Uterus (tissue), 4 donors: ENCODE measurements around the gene LCMT1. TPM values are rescaled to one million over a fixed set of nuclear protein-coding genes. Genes with fewer than 3 reads are reported as not detected.
A peak's percentile ranks its signal among the peaks of the same experiment; 100 is the strongest.

Experiments
- DNase-seq, 2 donors: peaks; one replicate each; pipeline ENCODE4 v3.0.0-alpha.2; 2019 to 2020
- H3K27ac ChIP-seq, 2 donors: fragments of 200-600 bp; sonication (generic); 1 replicate in 1 of 2; 2 replicates in 1 of 2; pipeline ENCODE4 v1.5.1; 2016 to 2018
- H3K27me3 ChIP-seq, 2 donors: fragments of 200-600 bp; sonication (generic); one replicate each; pipeline ENCODE4 v1.5.1; 2018 to 2019; ENCODE audit warnings: control low read depth in 1 of 2
- H3K36me3 ChIP-seq, 2 donors: fragments of 200-600 bp; sonication (generic); one replicate each; pipeline ENCODE4 v1.5.1; 2019; ENCODE audit warnings: control low read depth in 1 of 2
- H3K4me1 ChIP-seq, 2 donors: fragments of 200-600 bp; sonication (generic); one replicate each; pipeline ENCODE4 v1.5.1; 2018 to 2019; ENCODE audit warnings: control low read depth in 1 of 2
- H3K4me3 ChIP-seq, 2 donors: fragments of 200-600 bp; sonication (generic); 1 replicate in 1 of 2; 2 replicates in 1 of 2; pipeline ENCODE4 v1.5.1; 2018 to 2019; ENCODE audit warnings: mild to moderate bottlenecking in 1 of 2
- H3K9me3 ChIP-seq, 2 donors: fragments of 200-600 bp; sonication (generic); one replicate each; pipeline ENCODE4 v1.5.1; 2019; ENCODE audit warnings: control low read depth in 1 of 2
- CTCF ChIP-seq, 4 experiments: fragments of 200-600 bp in 2 of 4; fragments of 450-650 bp in 2 of 4; sonication (generic) in 2 of 4; IDR thresholded peaks; one replicate each; pipeline ENCODE4 v1.5.1; 2016 to 2019; ENCODE audit warnings: antibody characterized with exemption in 4 of 4, mild to moderate bottlenecking in 2 of 4, moderate library complexity in 1 of 4
- POLR2A ChIP-seq, 2 donors: fragments of 450-650 bp; IDR thresholded peaks; one replicate each; pipeline ENCODE4 v1.6.1; 2016; ENCODE audit warnings: antibody characterized with exemption in 2 of 2, mild to moderate bottlenecking in 1 of 2, moderate library complexity in 1 of 2
- intact Hi-C: fragments of 100-400 bp; cut with DNase I; formaldehyde crosslinking; loops from one replicate; pipeline ENCODE4 v1.15.1; 2023; ENCODE audit warnings: low total_unique reads
- total RNA-seq, 4 donors: library from RNA; depleted of rRNA in 3 of 4; stranded (reverse); fragments of >200 nt in 3 of 4; gene quantifications; one replicate each; pipeline versions ENCODE4 v1.1.0 to v1.2.4, GENCODE V29; 2014 to 2023
- donor health status: DM: yes; HTN: yes; CAD: no.

The LCMT1 gene
- total RNA-seq, 4 donors from 2014 or later = 33.7 to 39.8 (median 38.3) TPM

- no peak overlapping the region for H3K27ac ChIP-seq
- TF ChIP-seq CTCF (IDR thresholded peaks at IDR 0.05) (no peak), POLR2A (IDR thresholded peaks at IDR 0.05) (no peak)
- H3K4me1 ChIP-seq = no peaks in the 10 kb centered on the region
- no peaks in the 10 kb centered on the region for H3K36me3 ChIP-seq
- H3K4me3 ChIP-seq = no peak overlapping the region
- intact Hi-C loops = no loop called here
- no peak for DNase-seq
- H3K27me3 ChIP-seq = no peaks in the 10 kb centered on the region
- no peaks in the 10 kb centered on the region for H3K9me3 ChIP-seq
Observed at GRCh38 chr16:25100511-25100910, 11.0 kb upstream of the LCMT1 start.

- intact Hi-C loops = no loop called here
- no peaks in the 10 kb centered on the region for H3K27me3 ChIP-seq
- TF ChIP-seq CTCF (IDR thresholded peaks at IDR 0.05) (peak in 1 of 4 experiments; percentile 8), POLR2A (IDR thresholded peaks at IDR 0.05) (peak in 1 of 2 donors; percentile 63)
Observed at GRCh38 chr16:25106567-25107465, 4.7 kb upstream of the LCMT1 start.

GRCh38 chr16:25107466-25107792 lies 4.1 kb upstream of the LCMT1 start:
- H3K27me3 ChIP-seq = no peaks in the 10 kb centered on the region
- H3K36me3 ChIP-seq = no peaks in the 10 kb centered on the region
- DNase-seq = no peak
- no peak for TF ChIP-seq POLR2A (IDR thresholded peaks at IDR 0.05)
- TF ChIP-seq CTCF (IDR thresholded peaks at IDR 0.05) = no peak
- peak overlapping the region; percentile 88 to 96 for H3K4me3 ChIP-seq
- peaks cover 0 to 6% of the 10 kb centered on the region in 2 donors for H3K4me1 ChIP-seq
- peak overlapping the region; percentile 83 to 87 for H3K27ac ChIP-seq
- no peaks in the 10 kb centered on the region for H3K9me3 ChIP-seq
- intact Hi-C loops = no loop called here

More at GRCh38 chr16:25106567-25107465, 4.7 kb upstream of the LCMT1 start:
- DNase-seq = peak; percentile 95 to 96
- Histone ChIP-seq H3K4me1 (peaks cover 0 to under 1% of the 10 kb centered on the region in 2 donors), H3K27ac (peak overlapping the region; percentile 83 to 87), H3K36me3 (no peaks in the 10 kb centered on the region), H3K9me3 (no peaks in the 10 kb centered on the region), H3K4me3 (peak overlapping the region; percentile 88 to 96)

- Histone ChIP-seq H3K4me1 (peaks cover 0 to 6% of the 10 kb centered on the region in 2 donors), H3K36me3 (no peaks in the 10 kb centered on the region), H3K27me3 (no peaks in the 10 kb centered on the region), H3K9me3 (no peaks in the 10 kb centered on the region), H3K27ac (no peak overlapping the region), H3K4me3 (no peak overlapping the region)
- intact Hi-C loops = no loop called here
- DNase-seq = no peak
- TF ChIP-seq CTCF (IDR thresholded peaks at IDR 0.05) (no peak), POLR2A (IDR thresholded peaks at IDR 0.05) (no peak)
Observed at GRCh38 chr16:25108054-25108453, 3.5 kb upstream of the LCMT1 start.

GRCh38 chr16:25109643-25110042 lies 1.9 kb upstream of the LCMT1 start:
- no peaks in the 10 kb centered on the region for H3K36me3 ChIP-seq
- H3K27me3 ChIP-seq = no peaks in the 10 kb centered on the region
- no peaks in the 10 kb centered on the region for H3K9me3 ChIP-seq
- TF ChIP-seq CTCF (IDR thresholded peaks at IDR 0.05) (no peak), POLR2A (IDR thresholded peaks at IDR 0.05) (no peak)
- intact Hi-C loops = no loop called here
- H3K4me3 ChIP-seq = no peak overlapping the region
- no peak overlapping the region for H3K27ac ChIP-seq
- peaks cover 0 to 6% of the 10 kb centered on the region in 2 donors for H3K4me1 ChIP-seq
- DNase-seq = peak in 1 of 2 donors; percentile 60
